ENCODE measurements around the gene TNPO3. TPM values are rescaled to one million over a fixed set of nuclear protein-coding genes. Genes with fewer than 3 reads are reported as not detected.
"Not testable (repeated sequence)": the region's sequence is repeated elsewhere in the genome, so short reads cannot be mapped to it uniquely, and the experiment has no call there.

TNPO3 gene
- total RNA-seq, 1 donor from 2014 or later = 56.2 TPM

- Mint-ChIP-seq H3K4me3 (no peak overlapping the region), H3K4me1 (no peaks in the 10 kb centered on the region), H3K36me3 (ENCODE audit: low read depth) (peaks cover 65% of the 10 kb centered on the region), H3K27me3 (no peaks in the 10 kb centered on the region), H3K9me3 (no peaks in the 10 kb centered on the region), H3K27ac (no peak overlapping the region)
- ATAC-seq (ENCODE audit: low read depth) (no peak), DNase-seq (no peak)
- ChIA-PET CTCF (no interaction called here), POLR2A (no interaction called here)
- intact Hi-C loops (cut with micrococcal nuclease) = no loop called here
- TF ChIP-seq CTCF (IDR thresholded peaks at IDR 0.05) = no peak
These were observed 57.7 kb downstream of the TNPO3 start for GRCh38 chr7:128997181-128997580.

GRCh38 chr7:128994560-128994959, 60.4 kb downstream of the TNPO3 start:
- DNase-seq; CTCF ChIA-PET; H3K27me3 Mint-ChIP-seq; H3K9me3 Mint-ChIP-seq; ATAC-seq (ENCODE audit: low read depth); H3K4me1 Mint-ChIP-seq; H3K4me3 Mint-ChIP-seq; intact Hi-C loops (cut with micrococcal nuclease); H3K27ac Mint-ChIP-seq; POLR2A ChIA-PET: not testable (repeated sequence)
- H3K36me3 Mint-ChIP-seq (ENCODE audit: low read depth) = peaks cover 69% of the 10 kb centered on the region

- no peak for ATAC-seq (ENCODE audit: low read depth)
- CTCF ChIA-PET = no interaction called here
- TF ChIP-seq CTCF (IDR thresholded peaks at IDR 0.05) = no peak
- H3K36me3 Mint-ChIP-seq (ENCODE audit: low read depth) = peaks cover 72% of the 10 kb centered on the region
- no peaks in the 10 kb centered on the region for H3K4me1 Mint-ChIP-seq
- no peak overlapping the region for H3K4me3 Mint-ChIP-seq
- H3K27me3 Mint-ChIP-seq = no peaks in the 10 kb centered on the region
- intact Hi-C loops (cut with micrococcal nuclease) = no loop called here
- no peaks in the 10 kb centered on the region for H3K9me3 Mint-ChIP-seq
- no peak overlapping the region for H3K27ac Mint-ChIP-seq
- POLR2A ChIA-PET = no interaction called here
- no peak for DNase-seq
These were observed 61.5 kb downstream of the TNPO3 start for GRCh38 chr7:128993419-128993818.

GRCh38 chr7:128989961-128990360, 65.0 kb downstream of the TNPO3 start:
- no peak for ATAC-seq (ENCODE audit: low read depth)
- CTCF ChIA-PET = no interaction called here
- H3K4me1 Mint-ChIP-seq = no peaks in the 10 kb centered on the region
- H3K9me3 Mint-ChIP-seq = no peaks in the 10 kb centered on the region
- peaks cover 79% of the 10 kb centered on the region for H3K36me3 Mint-ChIP-seq (ENCODE audit: low read depth)
- DNase-seq = no peak
- intact Hi-C loops (cut with micrococcal nuclease) = loop anchor here (5.0 kb wide), 1 partner anchor 102 kb away; no protein-coding TSS in a partner anchor
- no peak overlapping the region for H3K27ac Mint-ChIP-seq
- no peak overlapping the region for H3K4me3 Mint-ChIP-seq
- H3K27me3 Mint-ChIP-seq = no peaks in the 10 kb centered on the region
- no peak for TF ChIP-seq CTCF (IDR thresholded peaks at IDR 0.05)
- POLR2A ChIA-PET = no interaction called here

GRCh38 chr7:128988372-128988771, 66.5 kb downstream of the TNPO3 start:
- intact Hi-C loops (cut with micrococcal nuclease) = loop anchor here (5.0 kb wide), 1 partner anchor 104 kb away; no protein-coding TSS in a partner anchor

More at GRCh38 chr7:128988372-128988771, 66.5 kb downstream of the TNPO3 start:
- ChIA-PET CTCF (no interaction called here), POLR2A (no interaction called here)
- no peak overlapping the region for H3K4me3 Mint-ChIP-seq
- no peak for TF ChIP-seq CTCF (IDR thresholded peaks at IDR 0.05)
- H3K9me3 Mint-ChIP-seq = no peaks in the 10 kb centered on the region
- H3K27ac Mint-ChIP-seq = no peak overlapping the region
- DNase-seq (no peak), ATAC-seq (ENCODE audit: low read depth) (no peak)
- H3K4me1 Mint-ChIP-seq = no peaks in the 10 kb centered on the region
- no peaks in the 10 kb centered on the region for H3K27me3 Mint-ChIP-seq
- peaks cover 82% of the 10 kb centered on the region for H3K36me3 Mint-ChIP-seq (ENCODE audit: low read depth)

Measured in activated B cell treated with CpG ODN at 0.5 μM for 24 hours (primary cell).